Left ventricle myocardium superior (tissue), 1 donor: ENCODE data around the gene MOB3B. TPM values are rescaled to one million over a fixed set of nuclear protein-coding genes. Genes with fewer than 3 reads are reported as not detected.
"Not testable (repeated sequence)": the region's sequence is repeated elsewhere in the genome, so short reads cannot be mapped to it uniquely, and the experiment has no call there.

Source experiments
- ATAC-seq: fragments of 200-7000 bp; cut with Tn5 transposase; one replicate; pipeline ENCODE4 v1.9.1; 2020; ENCODE audit warnings: mild to moderate bottlenecking, moderate library complexity
- DNase-seq: peaks from one replicate; pipeline ENCODE4 v3.0.0-alpha.2; 2020
- intact Hi-C: fragments of 100-400 bp; cut with micrococcal nuclease; formaldehyde crosslinking; loops from one replicate; pipeline ENCODE4 v1.11.0; 2022
- total RNA-seq: library from RNA; stranded (reverse); fragmentation: NEBNext Ultra II Directional; extraction: Animal tissue kit (Norgen Biotek cat#: 25700); gene quantifications from one replicate; pipeline ENCODE4 v1.2.1, GENCODE V29; 2021
- donor health status: DM: no; HTN: yes; CAD: no; lungs with severe emphysema.

MOB3B gene
- total RNA-seq, 1 donor from 2014 or later: 1.7 TPM

DNA sequence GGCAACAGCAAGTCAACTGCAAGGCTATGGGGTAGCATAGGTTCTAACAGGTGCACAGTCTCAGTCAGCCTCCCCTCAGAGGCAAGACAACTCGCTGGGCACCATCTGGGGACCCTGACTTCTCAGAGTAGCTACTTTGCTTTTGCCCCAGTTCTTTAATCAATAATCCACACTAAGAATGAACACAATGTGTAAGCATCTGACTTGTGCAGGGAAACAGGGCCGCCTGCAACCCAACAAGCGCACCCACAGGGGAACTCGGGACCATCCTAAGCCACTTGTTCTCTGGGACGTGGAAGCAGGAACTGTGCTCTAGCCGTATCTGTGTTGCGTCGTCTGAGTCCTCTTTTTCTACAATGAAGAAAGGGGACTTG is 1.9 kb downstream of the MOB3B start:
- ATAC-seq: peak; percentile 2
- intact Hi-C loops: no loop called here
- no peak for DNase-seq

DNA sequence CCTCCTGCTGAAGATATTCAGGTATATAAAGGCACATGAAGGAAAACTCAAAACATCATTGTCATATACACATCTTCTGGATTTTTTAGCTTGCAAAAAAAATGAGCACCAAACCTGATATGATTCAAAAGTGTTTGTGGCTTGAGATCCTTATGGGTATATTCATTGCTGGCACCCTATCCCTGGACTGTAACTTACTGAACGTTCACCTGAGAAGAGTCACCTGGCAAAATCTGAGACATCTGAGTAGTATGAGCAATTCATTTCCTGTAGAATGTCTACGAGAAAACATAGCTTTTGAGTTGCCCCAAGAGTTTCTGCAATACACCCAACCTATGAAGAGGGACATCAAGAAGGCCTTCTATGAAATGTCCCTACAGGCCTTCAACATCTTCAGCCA is 5.4 kb downstream of the MOB3B start, which contains the start of gene IFNK:
Gene IFNK (plus strand): TSS at position 55 of the 400 bp plus-strand sequence. CDS start 47 bp downstream, at position 102.
- ATAC-seq (no peak), DNase-seq (no peak)
- intact Hi-C loops: no loop called here

DNA sequence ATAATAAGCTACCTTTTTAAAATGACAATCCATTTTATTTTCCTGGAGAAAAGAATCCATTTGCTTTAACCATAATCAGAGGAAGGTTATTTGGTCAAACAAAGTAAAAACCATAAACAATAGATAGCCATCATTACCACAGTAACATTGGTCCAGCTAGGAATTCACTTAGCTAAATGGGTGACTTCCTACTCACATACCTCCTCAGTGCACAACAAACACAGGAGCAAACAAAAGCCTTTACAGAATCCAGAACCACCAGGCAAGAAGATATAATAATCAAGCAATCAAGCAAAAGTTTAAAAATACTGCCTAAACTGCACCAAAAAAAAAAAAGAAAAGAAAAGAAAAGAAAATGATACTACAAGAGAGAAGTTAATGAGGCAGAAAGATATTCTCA is 6.5 kb downstream of the MOB3B start:
- no peak for ATAC-seq
- intact Hi-C loops: no loop called here
- DNase-seq: no peak

DNA sequence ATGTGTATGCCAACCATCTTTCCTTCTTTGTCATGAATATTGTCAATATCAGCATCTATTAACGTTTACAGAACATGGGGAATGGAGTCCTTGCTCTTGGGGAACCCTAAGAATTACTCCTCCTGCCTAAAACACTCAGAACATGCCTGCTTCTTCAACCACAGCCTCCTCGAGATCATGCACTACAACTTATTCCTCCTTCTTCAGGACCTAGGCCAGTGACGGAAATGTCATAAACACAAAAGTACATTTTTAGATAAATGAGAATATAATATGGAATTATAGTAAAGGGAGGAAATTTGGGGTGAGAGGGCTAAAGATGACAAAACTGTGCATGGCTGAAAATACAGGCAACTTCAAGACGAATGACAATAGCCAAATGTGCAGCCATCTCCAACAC is 8.6 kb downstream of the MOB3B start:
- intact Hi-C loops: no loop called here
- ATAC-seq (no peak), DNase-seq (no peak)

DNA sequence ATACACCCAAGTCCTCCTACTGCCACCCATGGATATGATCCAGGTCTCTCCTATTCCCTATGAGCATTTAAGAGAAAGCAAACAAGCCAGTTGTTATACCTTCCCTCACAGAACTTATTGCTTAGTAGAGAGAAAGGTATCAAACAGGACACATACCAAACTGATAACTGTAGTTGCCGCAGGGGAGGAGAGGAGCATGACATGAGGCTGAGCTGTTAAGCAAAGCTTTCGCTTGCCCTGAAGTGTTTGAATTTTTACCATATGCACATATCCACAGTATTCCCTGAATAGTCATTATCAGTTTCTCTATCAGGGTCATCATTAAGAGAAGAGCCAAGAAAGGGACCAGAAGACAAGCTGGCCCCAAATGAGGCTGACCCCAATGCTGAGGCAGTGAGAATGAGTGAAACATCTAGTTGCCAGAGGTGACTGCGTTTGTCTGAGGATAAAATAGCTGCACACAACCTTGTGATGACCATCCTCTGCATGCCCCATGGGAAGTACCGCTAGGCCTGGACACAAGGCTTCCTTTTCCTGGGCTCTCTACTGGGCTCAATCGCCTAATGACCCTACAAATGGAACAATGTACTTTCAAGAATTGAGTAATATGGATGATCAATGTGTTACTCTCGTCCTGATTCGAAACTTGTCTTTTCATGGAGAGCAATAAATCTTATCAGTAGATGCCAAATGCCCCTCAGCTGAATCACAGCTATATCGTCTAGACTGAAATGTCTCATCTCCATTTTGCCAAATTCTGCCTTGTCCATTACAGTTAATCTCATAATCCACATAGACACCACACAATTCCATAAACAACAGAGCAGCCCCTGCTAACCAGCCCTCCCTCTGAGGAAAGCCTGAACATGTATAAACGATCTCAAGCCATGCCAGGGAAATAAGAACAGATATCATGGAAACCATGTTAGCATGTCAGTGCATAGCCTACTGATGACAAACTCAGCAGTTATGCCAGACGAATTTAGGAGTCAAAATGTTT is 9.8 kb downstream of the MOB3B start:
- DNase-seq: no peak

DNA sequence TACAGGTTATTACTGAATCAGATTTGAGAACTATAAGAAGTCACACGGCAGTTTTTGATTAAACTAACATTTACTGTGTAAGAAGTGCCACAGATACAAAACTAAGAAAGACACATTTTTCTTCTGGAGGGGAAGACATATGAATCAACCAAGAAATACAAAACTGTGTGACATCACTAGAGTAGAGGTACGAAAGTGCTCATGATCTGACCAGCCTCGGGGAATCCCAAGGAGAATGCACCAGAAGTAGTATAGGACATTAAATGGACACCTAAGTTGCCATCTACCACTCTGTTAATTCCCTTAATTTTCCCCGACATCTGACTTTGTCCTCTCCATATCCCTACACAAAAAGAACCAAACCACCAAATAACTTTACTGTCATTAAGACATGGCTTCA is 10.8 kb downstream of the MOB3B start:
- ATAC-seq: no peak
- intact Hi-C loops: no loop called here
- no peak for DNase-seq

More for the DNA sequence above, 9.8 kb downstream of the MOB3B start:
- ATAC-seq: no peak
- intact Hi-C loops: no loop called here

DNA sequence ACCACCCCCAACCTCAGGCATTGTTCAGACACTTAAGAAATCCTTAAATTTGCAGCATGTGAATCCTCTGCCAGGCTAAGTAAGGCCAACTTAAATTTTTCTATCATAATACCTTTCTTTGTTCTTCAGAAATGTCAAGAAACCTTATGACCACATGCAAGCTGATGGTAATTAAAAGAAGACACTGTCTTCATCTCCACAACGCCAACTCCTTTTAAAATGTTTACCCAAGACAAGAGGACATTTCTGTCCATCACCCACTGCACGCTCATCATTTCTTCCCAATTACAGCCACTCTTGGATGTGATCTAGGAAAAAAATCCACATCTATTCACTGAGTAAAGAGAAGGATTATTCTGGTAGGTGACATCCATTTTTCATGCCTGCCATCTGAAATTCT is 11.6 kb downstream of the MOB3B start:
- no peak for DNase-seq
- no peak for ATAC-seq
- intact Hi-C loops: no loop called here

DNA sequence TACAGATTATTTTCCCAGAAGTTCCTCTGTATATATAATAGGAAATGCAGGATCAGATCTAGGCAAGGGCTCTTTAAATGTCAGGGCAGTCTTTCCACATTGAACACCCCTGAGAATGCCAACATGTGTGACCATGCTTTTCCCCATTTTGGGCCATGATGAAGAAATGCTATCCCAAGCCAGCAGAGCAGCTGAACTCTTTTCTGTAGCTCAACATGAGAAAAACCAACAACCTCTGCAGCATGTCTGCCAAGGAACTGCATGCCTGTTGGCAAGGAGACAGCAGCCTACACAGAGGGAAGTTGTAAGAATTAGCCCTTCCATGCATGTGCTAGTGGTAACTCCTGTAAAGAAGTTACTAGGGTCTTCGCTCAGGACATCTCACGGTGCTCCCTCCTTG is 15.1 kb downstream of the MOB3B start:
- intact Hi-C loops: no loop called here
- peak; percentile 77 for ATAC-seq
- DNase-seq: no peak

DNA sequence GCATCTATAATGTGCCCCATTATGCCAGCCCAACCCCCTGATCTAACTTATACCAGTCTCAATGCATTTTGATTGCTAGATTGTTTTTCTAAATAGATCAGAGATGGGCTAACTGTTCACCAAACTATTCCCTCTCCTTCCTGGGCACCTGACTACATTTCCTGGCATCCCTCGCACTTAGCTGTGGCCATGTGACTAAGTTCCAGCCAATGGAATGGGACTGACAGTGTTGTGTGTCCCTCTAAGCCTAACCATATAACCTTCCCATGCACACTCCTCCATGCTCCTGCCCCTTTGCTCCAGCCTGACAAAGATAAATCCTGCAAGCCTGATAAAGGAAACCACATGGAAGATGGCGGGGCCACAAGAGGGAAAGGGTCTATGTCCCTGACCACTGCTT is 17.8 kb downstream of the MOB3B start:
- DNase-seq: no peak
- intact Hi-C loops: no loop called here
- ATAC-seq: no peak

DNA sequence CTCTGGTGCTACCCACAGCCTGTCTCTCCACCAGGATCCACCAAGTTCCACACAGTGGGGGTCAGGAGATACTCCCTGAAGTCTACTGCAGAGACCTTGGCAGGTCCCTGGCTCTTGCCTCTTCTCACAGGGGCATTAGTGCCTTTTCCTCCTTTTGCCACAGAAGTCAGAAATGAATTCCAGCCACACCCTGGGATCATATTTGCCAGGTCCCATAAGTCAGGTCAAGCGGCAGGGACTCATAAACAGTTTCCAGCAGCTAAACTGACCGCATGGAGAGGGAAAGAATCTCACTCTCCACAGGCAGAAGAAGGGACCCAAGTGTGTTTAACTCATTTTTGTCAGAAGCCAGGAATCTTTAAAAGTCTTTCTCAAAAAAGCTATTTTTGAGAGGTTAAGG is 18.8 kb downstream of the MOB3B start:
- DNase-seq (no peak), ATAC-seq (no peak)
- intact Hi-C loops: no loop called here

DNA sequence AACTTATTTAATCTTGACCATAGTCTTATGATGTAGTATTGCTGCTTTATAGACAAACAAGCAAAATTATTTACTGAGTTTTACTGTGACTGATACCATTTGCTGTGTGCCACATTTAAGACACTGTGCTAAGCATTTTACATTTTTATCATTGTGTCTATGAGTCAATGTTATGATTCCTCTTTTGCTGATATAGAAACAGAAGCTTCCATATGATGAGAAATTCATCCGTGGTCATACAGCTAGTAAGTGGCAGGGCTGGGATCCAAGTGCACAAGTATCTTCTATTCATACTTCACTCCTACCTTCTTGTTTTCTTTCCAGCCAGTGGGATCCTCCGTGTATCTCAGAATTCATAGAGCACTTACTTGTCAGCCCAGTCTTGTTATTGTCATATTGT is 22.6 kb downstream of the MOB3B start:
- intact Hi-C loops: no loop called here
- ATAC-seq: no peak
- DNase-seq: no peak

DNA sequence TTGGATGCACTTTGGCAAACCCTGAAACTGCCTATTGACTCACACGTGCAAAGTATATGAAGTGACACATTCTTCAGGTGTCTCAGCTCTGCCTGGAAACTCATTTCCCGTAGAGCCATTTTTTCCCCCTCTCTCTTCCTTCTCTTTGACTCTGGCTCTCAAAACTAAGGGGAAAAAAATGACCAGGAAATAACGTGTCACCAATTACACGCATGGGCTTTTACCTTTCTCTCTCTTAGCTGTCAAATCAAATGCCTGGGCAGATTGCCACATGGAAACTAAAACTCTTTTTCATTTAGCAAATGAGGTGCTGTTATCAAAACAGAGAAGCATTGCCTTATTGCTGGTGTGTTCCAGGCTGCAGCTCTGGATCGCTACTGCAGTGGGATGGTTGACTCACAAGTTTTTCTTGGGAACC is 23.9 kb downstream of the MOB3B start:
- intact Hi-C loops: no loop called here
- DNase-seq: no peak
- no peak for ATAC-seq

DNA sequence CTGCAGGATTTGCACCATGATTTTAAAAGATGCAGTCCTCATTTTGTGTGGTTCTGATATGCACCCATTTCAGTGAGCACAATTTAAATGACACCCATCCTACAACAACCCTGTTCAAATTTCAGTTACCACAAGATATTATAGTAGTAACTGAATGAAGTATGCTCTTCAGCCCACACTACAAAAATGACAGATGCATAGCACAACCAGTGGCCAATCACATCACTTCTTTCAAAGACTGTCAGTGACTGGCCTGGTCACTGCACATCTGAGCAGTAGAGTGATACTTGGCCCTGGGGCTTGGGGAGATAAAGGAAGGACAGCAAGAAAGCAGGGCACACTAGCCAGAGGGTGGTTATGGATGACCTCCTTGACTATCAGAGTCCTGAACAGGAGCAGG is 25.4 kb downstream of the MOB3B start:
- ATAC-seq (no peak), DNase-seq (no peak)
- intact Hi-C loops: no loop called here

DNA sequence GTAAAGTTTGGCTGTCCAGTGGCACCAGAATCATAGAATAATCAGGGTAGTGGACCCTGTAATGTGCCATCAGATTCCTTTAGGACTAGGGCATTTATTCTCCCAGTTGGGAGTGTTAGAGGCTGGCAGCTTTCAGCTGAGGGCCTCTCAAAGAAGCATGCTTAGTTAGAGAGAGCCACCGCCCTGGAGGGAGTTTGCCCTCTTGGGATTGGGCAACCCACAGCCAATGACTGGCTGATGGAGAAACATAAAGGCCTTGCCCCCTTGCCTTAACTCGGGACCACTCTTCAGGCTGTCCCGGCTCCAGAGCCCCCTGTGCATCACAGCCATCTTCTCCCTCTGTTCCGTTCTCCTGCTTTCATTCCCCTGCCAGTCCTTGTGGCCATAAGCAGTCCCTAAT is 26.0 kb downstream of the MOB3B start:
- intact Hi-C loops: no loop called here
- no peak for ATAC-seq
- no peak for DNase-seq

DNA sequence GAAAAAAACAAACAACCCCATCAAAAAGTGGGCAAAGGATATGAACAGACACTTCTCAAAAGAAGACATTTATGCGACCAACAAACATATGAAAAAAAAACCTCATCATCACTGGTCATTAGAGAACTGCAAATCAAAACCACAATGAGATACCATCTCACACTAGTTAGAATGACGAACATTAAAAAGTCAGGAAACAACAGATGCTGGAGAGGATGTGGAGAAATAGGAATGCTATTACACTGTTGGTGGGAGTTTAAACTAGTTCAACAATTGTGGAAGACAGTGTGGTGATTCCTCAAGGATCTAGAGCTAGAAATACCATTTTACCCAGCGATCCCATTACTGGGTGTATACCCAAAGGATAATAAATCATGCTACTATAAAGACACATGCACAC is 28.7 kb downstream of the MOB3B start:
- ATAC-seq, intact Hi-C loops, DNase-seq: not testable (repeated sequence)

DNA sequence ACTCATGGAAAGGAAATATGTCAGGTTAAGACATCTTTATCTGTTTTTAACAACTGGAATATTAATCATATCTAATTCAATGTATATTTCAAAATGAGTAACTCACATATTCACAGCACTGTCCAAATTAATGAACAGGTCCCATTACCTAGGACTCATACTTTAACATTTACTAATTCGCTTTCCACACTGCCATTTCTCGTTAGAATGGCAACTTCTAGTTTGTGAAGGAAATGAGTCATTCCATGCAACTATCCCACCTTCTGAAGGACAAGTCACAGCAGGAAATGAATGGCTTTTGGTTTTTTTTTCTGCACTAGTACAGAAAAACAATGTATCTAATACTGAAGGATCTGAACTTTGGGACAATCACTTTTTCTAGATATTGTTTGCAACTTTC is 30.2 kb downstream of the MOB3B start:
- DNase-seq (no peak), ATAC-seq (no peak)
- intact Hi-C loops: no loop called here

DNA sequence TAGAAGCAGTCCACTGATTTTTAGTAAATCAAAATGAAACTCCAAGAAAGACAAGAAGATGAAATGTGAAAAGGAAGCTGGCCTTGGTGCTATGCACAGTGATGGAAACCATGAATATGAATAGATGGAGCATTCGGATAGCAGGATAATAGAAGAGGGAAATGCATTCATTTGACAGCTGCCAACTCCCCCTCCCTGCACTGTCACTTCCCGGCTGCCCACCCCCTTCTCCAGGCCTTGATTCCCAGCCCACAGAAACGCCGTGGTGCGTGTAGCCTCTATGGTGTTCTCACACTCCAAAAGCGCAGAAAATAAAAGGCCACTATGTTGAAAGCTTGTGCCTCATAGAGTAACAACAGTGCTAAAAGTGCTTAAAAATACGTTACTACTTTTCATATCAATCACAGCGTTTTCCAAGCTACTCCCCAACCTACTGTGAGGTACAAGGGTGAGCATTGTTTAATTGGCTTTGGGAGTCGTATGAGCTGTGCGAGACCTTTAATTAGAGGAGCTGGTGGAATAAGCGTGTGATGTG is 31.7 kb downstream of the MOB3B start:
- intact Hi-C loops: no loop called here
- no peak for DNase-seq

DNA sequence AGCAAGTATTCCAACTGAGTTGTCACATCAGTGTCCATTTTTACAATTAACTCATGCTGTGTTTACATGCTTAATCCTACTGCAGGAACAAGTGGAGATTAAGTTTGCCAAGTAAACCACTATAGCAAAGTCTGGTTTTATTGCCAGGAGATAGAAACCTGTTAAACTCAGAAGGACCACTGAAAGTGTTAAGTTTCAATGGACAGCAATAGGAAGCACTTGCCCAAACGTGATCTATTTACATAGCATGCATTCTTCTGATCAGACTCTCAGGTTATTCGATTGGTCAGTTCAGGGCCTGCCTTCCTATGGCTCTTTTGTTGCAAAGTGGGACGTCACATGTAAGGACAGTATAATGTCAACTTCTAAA is 33.5 kb downstream of the MOB3B start:
- DNase-seq: no peak
- intact Hi-C loops: no loop called here
- ATAC-seq: no peak

More for the DNA sequence above, 31.7 kb downstream of the MOB3B start:
- ATAC-seq: no peak

DNA sequence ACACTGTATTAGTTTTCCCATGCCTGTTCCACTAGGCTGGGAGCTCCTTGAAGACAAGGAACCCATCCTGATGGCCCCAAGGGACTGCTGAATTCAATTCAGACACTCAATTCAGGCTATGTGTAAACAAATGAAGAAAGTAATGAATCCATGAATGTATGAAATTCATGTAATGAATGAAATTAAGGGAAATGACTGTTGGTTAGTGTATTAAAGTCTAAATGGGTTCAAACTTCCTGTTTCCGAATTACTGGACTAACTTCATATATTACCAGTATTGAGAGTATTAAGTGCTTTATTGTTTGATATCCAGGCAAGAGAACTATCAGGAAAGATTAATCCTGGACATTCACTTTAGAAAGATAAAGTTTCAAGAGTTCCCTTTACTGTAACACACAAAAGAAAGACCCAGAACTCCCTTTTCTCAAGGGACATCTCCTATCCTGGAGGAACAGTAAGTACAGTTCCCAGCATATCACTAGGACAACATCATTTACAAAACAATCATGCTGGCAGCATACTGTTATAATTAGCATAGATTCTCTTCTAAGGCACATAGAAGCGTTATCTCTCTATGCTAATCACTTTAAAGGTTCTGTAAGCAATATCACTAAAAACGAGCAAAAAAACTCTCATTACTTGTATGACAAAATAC is 34.0 kb downstream of the MOB3B start:
- intact Hi-C loops: no loop called here
- DNase-seq (no peak), ATAC-seq (peak; percentile 72)

DNA sequence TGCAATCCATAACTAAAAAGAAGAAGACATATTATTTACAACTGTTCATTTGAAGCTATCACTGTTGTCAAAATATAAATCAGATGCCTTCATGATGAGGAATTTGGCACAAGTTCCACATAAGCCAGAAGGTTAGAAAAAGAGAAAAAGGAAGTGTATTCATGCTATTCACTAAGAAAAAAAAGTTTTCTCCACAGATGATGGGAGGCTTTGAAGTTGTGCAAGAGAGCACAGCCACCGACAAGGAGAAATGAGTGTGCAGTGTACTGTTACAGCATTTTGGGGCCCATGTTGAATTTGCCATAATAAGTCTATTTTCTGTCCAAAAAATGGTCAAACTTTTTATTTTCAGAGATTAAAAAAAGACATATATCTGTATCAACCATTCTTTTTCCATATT is 38.5 kb downstream of the MOB3B start:
- no peak for DNase-seq
- no peak for ATAC-seq
- intact Hi-C loops: no loop called here
